Endothelial cell of umbilical vein (primary cell): Measurements from ENCODE around the gene RPP25.

ENCODE experiments used
- EZH2 ChIP-seq: IDR thresholded peaks from 2 replicates; pipeline ENCODE4 v1.6.1; 2012; ENCODE audit warnings: borderline replicate concordance, low read depth, mild to moderate bottlenecking, moderate library complexity, low read length, inconsistent platforms; ENCODE audit not compliant: severe bottlenecking
- POLR2A ChIP-seq: IDR thresholded peaks from 2 replicates; pipeline ENCODE4 v1.6.1; 2012; ENCODE audit warnings: low read depth, mild to moderate bottlenecking, control low read depth, low read length
- TF ChIP-seq, protein P1 (sequence below), 2 donors: IDR thresholded peaks; 1 replicate in 1 of 2; 2 replicates in 1 of 2; pipeline ENCODE4 v1.5.1; 2011; ENCODE audit warnings: low read length in 2 of 2, mild to moderate bottlenecking in 2 of 2, moderate library complexity in 2 of 2, control low read depth in 1 of 2, inconsistent platforms in 1 of 2, low read depth in 1 of 2; ENCODE audit not compliant: insufficient read depth in 1 of 2; ENCODE audit errors: extremely low read depth in 1 of 2

GRCh38 chr15:74955796-74956647 lies 550 bp downstream of the RPP25 start:
- TF ChIP-seq POLR2A (no peak), EZH2 (no peak)
- TF ChIP-seq, protein P1, sequence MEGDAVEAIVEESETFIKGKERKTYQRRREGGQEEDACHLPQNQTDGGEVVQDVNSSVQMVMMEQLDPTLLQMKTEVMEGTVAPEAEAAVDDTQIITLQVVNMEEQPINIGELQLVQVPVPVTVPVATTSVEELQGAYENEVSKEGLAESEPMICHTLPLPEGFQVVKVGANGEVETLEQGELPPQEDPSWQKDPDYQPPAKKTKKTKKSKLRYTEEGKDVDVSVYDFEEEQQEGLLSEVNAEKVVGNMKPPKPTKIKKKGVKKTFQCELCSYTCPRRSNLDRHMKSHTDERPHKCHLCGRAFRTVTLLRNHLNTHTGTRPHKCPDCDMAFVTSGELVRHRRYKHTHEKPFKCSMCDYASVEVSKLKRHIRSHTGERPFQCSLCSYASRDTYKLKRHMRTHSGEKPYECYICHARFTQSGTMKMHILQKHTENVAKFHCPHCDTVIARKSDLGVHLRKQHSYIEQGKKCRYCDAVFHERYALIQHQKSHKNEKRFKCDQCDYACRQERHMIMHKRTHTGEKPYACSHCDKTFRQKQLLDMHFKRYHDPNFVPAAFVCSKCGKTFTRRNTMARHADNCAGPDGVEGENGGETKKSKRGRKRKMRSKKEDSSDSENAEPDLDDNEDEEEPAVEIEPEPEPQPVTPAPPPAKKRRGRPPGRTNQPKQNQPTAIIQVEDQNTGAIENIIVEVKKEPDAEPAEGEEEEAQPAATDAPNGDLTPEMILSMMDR (IDR thresholded peaks at IDR 0.05; ENCODE audit: extremely low read depth in 1 of 2, insufficient read depth in 1 of 2, low read depth in 1 of 2, low read length in 2 of 2) = peak; percentile 45 to 72
